ENCODE measurements around the gene SCARB2. TPM values are rescaled to one million over a fixed set of nuclear protein-coding genes. Genes with fewer than 3 reads are reported as not detected.
"Not testable (repeated sequence)": the region's sequence is repeated elsewhere in the genome, so short reads cannot be mapped to it uniquely, and the experiment has no call there.

Gene SCARB2
- total RNA-seq, 2 donors from 2014 or later = 74.5 to 167 TPM

- DNase-seq (no peak), ATAC-seq (no peak)
- no peaks in the 10 kb centered on the region for H3K27me3 ChIP-seq
- no peak overlapping the region for H3K27ac ChIP-seq
- H3K4me1 ChIP-seq = peaks cover 11% of the 10 kb centered on the region
- H3K4me3 ChIP-seq = no peak overlapping the region
- TF ChIP-seq POLR2A (IDR thresholded peaks at IDR 0.05) (no peak), CTCF (IDR thresholded peaks at IDR 0.05) (no peak)
- H3K36me3 ChIP-seq (replicated peaks in 1 of 2; ENCODE audit: insufficient read depth in 1 of 2, low read depth in 2 of 2) = no peaks in the 10 kb centered on the region
- H3K9me3 ChIP-seq = no peaks in the 10 kb centered on the region
- intact Hi-C loops (cut with DNase I) = loop anchor here (10.0 kb wide), 1 partner anchor 52 kb away; no protein-coding TSS in a partner anchor
These were observed 33.2 kb upstream of the SCARB2 start for GRCh38 chr4:76246852-76247251.

- no peak for DNase-seq
- H3K9me3 ChIP-seq = no peaks in the 10 kb centered on the region
- ATAC-seq = no peak
- H3K27ac ChIP-seq = no peak overlapping the region
- peaks cover 8% of the 10 kb centered on the region for H3K4me1 ChIP-seq
- WGBS, 2 donors = 17 to 32% methylated on average over 1 of the region's 1 CpG
- no peak overlapping the region for H3K4me3 ChIP-seq
- intact Hi-C loops (cut with DNase I) = loop anchor here (10.0 kb wide), 1 partner anchor 51 kb away; no protein-coding TSS in a partner anchor
- H3K36me3 ChIP-seq (replicated peaks in 1 of 2; ENCODE audit: insufficient read depth in 1 of 2, low read depth in 2 of 2) = no peaks in the 10 kb centered on the region
- H3K27me3 ChIP-seq = no peaks in the 10 kb centered on the region
- TF ChIP-seq CTCF (IDR thresholded peaks at IDR 0.05) = peak in 2 of 7 experiments; percentile 10 to 23
- no peak for TF ChIP-seq POLR2A (IDR thresholded peaks at IDR 0.05)
These were observed 32.4 kb upstream of the SCARB2 start for GRCh38 chr4:76246025-76246424.

- H3K9me3 ChIP-seq; H3K36me3 ChIP-seq (replicated peaks in 1 of 2; ENCODE audit: insufficient read depth in 1 of 2, low read depth in 2 of 2); H3K4me3 ChIP-seq; H3K27ac ChIP-seq; H3K4me1 ChIP-seq; DNase-seq; ATAC-seq; H3K27me3 ChIP-seq: not testable (repeated sequence)
- WGBS, 2 donors = 91 to 93% methylated on average over 2 of the region's 2 CpGs
- intact Hi-C loops (cut with DNase I) = loop anchor here (10.0 kb wide), 1 partner anchor 49 kb away; no protein-coding TSS in a partner anchor
These were observed 30.3 kb upstream of the SCARB2 start for GRCh38 chr4:76243877-76244276.

GRCh38 chr4:76240236-76240635, 26.6 kb upstream of the SCARB2 start:
- H3K4me1 ChIP-seq = peaks cover 32% of the 10 kb centered on the region
- H3K36me3 ChIP-seq (replicated peaks in 1 of 2; ENCODE audit: insufficient read depth in 1 of 2, low read depth in 2 of 2) = no peaks in the 10 kb centered on the region
- ATAC-seq (no peak), DNase-seq (no peak)
- intact Hi-C loops (cut with DNase I) = loop anchor here (10.0 kb wide), 1 partner anchor 45 kb away; no protein-coding TSS in a partner anchor
- H3K27me3 ChIP-seq = no peaks in the 10 kb centered on the region
- 98 to 100% methylated on average over 2 of the region's 2 CpGs for WGBS, 2 donors
- no peak overlapping the region for H3K27ac ChIP-seq
- TF ChIP-seq CTCF (IDR thresholded peaks at IDR 0.05) (no peak), POLR2A (IDR thresholded peaks at IDR 0.05) (no peak)
- no peak overlapping the region for H3K4me3 ChIP-seq
- no peaks in the 10 kb centered on the region for H3K9me3 ChIP-seq

GRCh38 chr4:76238701-76239100, 25.1 kb upstream of the SCARB2 start:
- ATAC-seq (no peak), DNase-seq (no peak)
- Histone ChIP-seq H3K36me3 (replicated peaks in 1 of 2; ENCODE audit: insufficient read depth in 1 of 2, low read depth in 2 of 2) (no peaks in the 10 kb centered on the region), H3K9me3 (no peaks in the 10 kb centered on the region), H3K27me3 (no peaks in the 10 kb centered on the region), H3K27ac (peak overlapping the region in 2 of 4 donors; percentile 62 to 85), H3K4me3 (no peak overlapping the region), H3K4me1 (peaks cover 44% of the 10 kb centered on the region)
- no peak for TF ChIP-seq CTCF (IDR thresholded peaks at IDR 0.05)
- TF ChIP-seq POLR2A (IDR thresholded peaks at IDR 0.05) = no peak
- intact Hi-C loops (cut with DNase I) = no loop called here
